Cardiac fibroblast (primary cell): Measurements from ENCODE around the gene MTX1.

Experiments
- DNase-seq, 2 donors: peaks; one replicate each; pipeline versions ENCODE4 v3.0.0 to v3.0.0-alpha.2; 2010; ENCODE audit warnings: low read depth in 2 of 2
- H3K4me3 ChIP-seq, 2 donors: replicated peaks in 1 of 2; 1 replicate in 1 of 2; 2 replicates in 1 of 2; pipeline ENCODE4 v1.5.1; 2011; ENCODE audit warnings: low read depth in 2 of 2, low read length in 2 of 2, mild to moderate bottlenecking in 2 of 2, moderate library complexity in 1 of 2
- TF ChIP-seq, protein P1 (sequence below): IDR thresholded peaks from one replicate; pipeline ENCODE4 v1.5.1; 2011; ENCODE audit warnings: low read depth, mild to moderate bottlenecking, low read length, inconsistent platforms

Gene MTX1

DNA sequence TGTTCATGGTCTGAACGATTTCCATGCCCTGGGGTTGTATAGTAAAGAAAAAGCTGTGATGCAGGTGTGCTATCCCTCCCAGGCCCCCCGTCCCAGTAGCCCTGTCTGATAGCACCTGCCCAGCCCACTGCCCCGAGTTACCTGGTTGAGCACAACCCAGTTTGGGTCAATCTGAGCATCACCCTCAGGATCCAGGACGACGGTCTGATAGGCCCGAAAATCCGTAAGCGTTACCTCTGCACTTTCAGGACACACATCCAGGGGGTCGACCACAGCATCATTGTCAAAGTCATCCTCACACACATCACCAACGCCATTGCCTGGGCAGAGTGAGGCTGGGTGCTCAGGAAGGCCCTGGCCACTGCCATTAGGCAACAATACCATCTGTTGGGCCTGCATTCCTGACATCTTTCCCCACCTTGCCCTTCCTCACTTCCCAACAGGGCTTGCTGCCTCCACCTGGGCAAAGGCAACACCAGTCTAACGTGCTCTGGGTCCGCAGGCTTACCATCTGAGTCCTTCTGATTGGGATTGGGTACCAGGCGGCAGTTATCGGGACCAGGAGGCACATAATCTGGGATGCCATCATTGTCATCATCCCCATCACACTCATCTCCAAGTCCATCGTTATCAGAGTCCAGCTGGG is 10.5 kb upstream of the MTX1 start:
- H3K4me3 ChIP-seq: no peak overlapping the region

DNA sequence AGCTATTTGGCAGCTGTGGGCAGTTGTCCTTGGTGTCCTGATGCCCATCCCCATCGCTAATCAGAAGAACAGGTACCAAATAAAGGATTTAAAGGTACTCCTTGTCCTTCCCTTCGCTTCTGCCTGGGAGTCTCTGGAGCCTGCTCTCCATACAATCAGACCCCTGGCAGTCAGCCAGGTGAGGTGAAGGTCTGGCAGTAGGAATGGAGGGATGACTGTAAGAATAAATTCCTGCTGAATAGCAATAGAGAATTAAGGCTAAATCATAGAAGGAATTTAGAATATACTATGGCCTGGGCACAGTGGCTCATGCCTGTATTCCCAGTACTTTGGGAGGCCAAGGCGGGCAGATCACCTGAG is 10.0 kb upstream of the MTX1 start:
- no peak for DNase-seq
- TF ChIP-seq, protein P1, sequence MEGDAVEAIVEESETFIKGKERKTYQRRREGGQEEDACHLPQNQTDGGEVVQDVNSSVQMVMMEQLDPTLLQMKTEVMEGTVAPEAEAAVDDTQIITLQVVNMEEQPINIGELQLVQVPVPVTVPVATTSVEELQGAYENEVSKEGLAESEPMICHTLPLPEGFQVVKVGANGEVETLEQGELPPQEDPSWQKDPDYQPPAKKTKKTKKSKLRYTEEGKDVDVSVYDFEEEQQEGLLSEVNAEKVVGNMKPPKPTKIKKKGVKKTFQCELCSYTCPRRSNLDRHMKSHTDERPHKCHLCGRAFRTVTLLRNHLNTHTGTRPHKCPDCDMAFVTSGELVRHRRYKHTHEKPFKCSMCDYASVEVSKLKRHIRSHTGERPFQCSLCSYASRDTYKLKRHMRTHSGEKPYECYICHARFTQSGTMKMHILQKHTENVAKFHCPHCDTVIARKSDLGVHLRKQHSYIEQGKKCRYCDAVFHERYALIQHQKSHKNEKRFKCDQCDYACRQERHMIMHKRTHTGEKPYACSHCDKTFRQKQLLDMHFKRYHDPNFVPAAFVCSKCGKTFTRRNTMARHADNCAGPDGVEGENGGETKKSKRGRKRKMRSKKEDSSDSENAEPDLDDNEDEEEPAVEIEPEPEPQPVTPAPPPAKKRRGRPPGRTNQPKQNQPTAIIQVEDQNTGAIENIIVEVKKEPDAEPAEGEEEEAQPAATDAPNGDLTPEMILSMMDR: no peak
- no peak overlapping the region for H3K4me3 ChIP-seq

More for the DNA sequence above, 10.5 kb upstream of the MTX1 start:
- DNase-seq: no peak
- TF ChIP-seq, protein P1: no peak

DNA sequence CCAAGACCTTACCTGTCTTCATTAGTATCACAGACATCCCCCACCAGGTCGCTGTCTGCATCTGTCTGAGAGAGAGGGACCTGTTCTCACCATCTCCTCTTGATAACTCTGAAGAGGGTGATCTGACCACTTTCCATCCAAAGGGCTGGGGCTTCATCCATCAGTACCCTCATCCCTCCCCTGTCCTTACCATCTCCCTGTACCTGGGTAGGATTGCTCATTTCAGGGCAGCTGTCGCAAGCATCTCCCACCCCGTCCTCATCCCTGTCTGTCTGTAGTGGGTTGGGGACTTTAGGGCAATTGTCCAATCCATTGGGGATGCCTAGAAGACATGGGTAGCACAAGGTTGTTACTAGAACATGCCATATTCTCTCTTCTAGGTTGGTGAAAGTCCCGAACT is 8.7 kb upstream of the MTX1 start:
- no peak overlapping the region for H3K4me3 ChIP-seq
- TF ChIP-seq, protein P1: no peak
- no peak for DNase-seq

GRCh38 chr1:155200920-155201319 is 7.6 kb upstream of the MTX1 start:
- DNase-seq: no peak
- TF ChIP-seq, protein P1: no peak
- H3K4me3 ChIP-seq: no peak overlapping the region

- H3K4me3 ChIP-seq: no peak overlapping the region
- no peak for DNase-seq
- TF ChIP-seq, protein P1: no peak
Observed at GRCh38 chr1:155202198-155202597, 6.3 kb upstream of the MTX1 start.

GRCh38 chr1:155202731-155203515 is 5.6 kb upstream of the MTX1 start:
- no peak for DNase-seq
- no peak overlapping the region for H3K4me3 ChIP-seq
- TF ChIP-seq, protein P1: no peak
